A673 (cell line): ENCODE measurements around the gene NLRP12.

Source experiments
- EZH2 ChIP-seq: fragments of 200-600 bp; sonication (generic); IDR thresholded peaks from 2 replicates; pipeline ENCODE4 v1.6.1; 2017; ENCODE audit warnings: borderline replicate concordance, low read depth, mild to moderate bottlenecking, mixed read lengths, antibody characterized with exemption, low read length; ENCODE audit not compliant: poor library complexity, severe bottlenecking
- TF ChIP-seq, protein P1 (sequence below): fragments of 300-800, 200-600 bp; sonication (generic); conservative IDR thresholded peaks from 2 replicates; pipeline ENCODE4 v1.5.1; 2017; ENCODE audit warnings: low read depth, mild to moderate bottlenecking, antibody characterized with exemption, low read length, moderate library complexity, mixed read lengths

DNA sequence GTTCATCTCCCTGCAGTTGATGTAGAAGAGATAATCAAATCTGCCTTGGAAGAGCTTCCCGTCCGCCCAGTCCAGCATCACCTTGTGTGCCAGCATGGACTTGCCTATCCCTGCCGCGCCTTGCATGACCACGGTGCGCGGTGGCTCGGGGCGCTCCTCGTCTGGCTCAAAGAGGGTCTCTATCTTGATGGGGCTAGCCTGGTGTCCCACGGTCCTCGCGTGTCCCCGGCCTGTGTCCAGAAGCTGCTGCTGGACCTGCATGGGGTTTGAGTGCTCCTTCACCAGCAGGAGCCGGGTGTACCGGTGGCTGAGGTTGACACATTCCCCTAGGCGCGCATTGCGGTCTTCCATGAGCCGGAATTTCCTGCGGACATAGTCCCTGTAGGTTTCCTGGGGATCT is 13.2 kb downstream of the NLRP12 start:
- no peak for TF ChIP-seq EZH2
- TF ChIP-seq, protein P1, sequence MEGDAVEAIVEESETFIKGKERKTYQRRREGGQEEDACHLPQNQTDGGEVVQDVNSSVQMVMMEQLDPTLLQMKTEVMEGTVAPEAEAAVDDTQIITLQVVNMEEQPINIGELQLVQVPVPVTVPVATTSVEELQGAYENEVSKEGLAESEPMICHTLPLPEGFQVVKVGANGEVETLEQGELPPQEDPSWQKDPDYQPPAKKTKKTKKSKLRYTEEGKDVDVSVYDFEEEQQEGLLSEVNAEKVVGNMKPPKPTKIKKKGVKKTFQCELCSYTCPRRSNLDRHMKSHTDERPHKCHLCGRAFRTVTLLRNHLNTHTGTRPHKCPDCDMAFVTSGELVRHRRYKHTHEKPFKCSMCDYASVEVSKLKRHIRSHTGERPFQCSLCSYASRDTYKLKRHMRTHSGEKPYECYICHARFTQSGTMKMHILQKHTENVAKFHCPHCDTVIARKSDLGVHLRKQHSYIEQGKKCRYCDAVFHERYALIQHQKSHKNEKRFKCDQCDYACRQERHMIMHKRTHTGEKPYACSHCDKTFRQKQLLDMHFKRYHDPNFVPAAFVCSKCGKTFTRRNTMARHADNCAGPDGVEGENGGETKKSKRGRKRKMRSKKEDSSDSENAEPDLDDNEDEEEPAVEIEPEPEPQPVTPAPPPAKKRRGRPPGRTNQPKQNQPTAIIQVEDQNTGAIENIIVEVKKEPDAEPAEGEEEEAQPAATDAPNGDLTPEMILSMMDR = no peak
